AG04450 (cell line): ENCODE results near the gene RNF19B. TPM values are rescaled to one million over a fixed set of nuclear protein-coding genes. Genes with fewer than 3 reads are reported as not detected.
A peak's percentile ranks its signal among the peaks of the same experiment; 100 is the strongest.

ENCODE experiments used
- CTCF ChIA-PET: fragments of 300-600, 350-600 bp; formaldehyde crosslinking; extraction: SDS; loops from one replicate; lab custom pipeline; 2022; ENCODE audit warnings: antibody characterized with exemption, inconsistent platforms; lab: Charles Lee
- POLR2A ChIA-PET: fragments of 350-600 bp; formaldehyde crosslinking; extraction: SDS; loops from one replicate; lab custom pipeline; 2021; ENCODE audit warnings: antibody characterized with exemption, inconsistent platforms; lab: Yijun Ruan, JAX
- DNase-seq: peaks from one replicate; pipeline ENCODE4 v3.0.0-alpha.2; 2011; ENCODE audit warnings: low read depth, low spot score
- H3K27ac ChIP-seq: one replicate; pipeline ENCODE4 v1.5.1; 2012; ENCODE audit warnings: low read depth, low read length, control low read depth
- H3K27me3 ChIP-seq: one replicate; pipeline ENCODE4 v1.6.0; 2012; ENCODE audit warnings: low read length; ENCODE audit not compliant: control insufficient read depth, insufficient read depth
- H3K4me3 ChIP-seq: 2 replicates; pipeline ENCODE4 v1.5.1; 2011; ENCODE audit warnings: mild to moderate bottlenecking, low read depth, low read length, control low read depth
- H3K9me3 ChIP-seq: 2 replicates; pipeline ENCODE4 v1.5.1; 2012; ENCODE audit warnings: low read length; ENCODE audit not compliant: control insufficient read depth, insufficient read depth
- CTCF ChIP-seq: IDR thresholded peaks from 2 replicates; pipeline ENCODE4 v1.5.1; 2011; ENCODE audit warnings: low read depth, low read length, control low read depth, inconsistent platforms
- polyA plus RNA-seq: library from polyadenylated mRNA; depleted of rRNA; stranded (reverse); fragments of >200 nt; gene quantifications from 2 replicates; pipeline ENCODE4 v1.2.3, GENCODE V29; 2011

Gene RNF19B
- polyA plus RNA-seq, 1 experiment = 10.1 TPM

- Histone ChIP-seq H3K9me3 (no peaks in the 10 kb centered on the region), H3K27ac (peak overlapping the region; percentile 77), H3K4me3 (no peak overlapping the region), H3K27me3 (no peaks in the 10 kb centered on the region)
- no peak for TF ChIP-seq CTCF
- ChIA-PET POLR2A (interaction anchor here (0.8 to 1.3 kb wide), 3 partner anchors 12 to 29 kb away, joined by 3 to 5 read pairs (median 3); no protein-coding TSS in a partner anchor), CTCF (interaction anchor here (1.2 to 2.8 kb wide), 5 partner anchors 9 to 135 kb away, joined by 3 to 12 read pairs (median 4); no protein-coding TSS in a partner anchor)
- no peak for DNase-seq
Observed at GRCh38 chr1:32992489-32993323, 28.1 kb upstream of the RNF19B start.

- no peaks in the 10 kb centered on the region for H3K9me3 ChIP-seq
- no peak for TF ChIP-seq CTCF
- H3K4me3 ChIP-seq = no peak overlapping the region
- POLR2A ChIA-PET = interaction anchor here (0.8 to 1.3 kb wide), 3 partner anchors 13 to 28 kb away, joined by 3 to 5 read pairs (median 3); no protein-coding TSS in a partner anchor
- H3K27me3 ChIP-seq = no peaks in the 10 kb centered on the region
- no peak for DNase-seq
- peak overlapping the region; percentile 3 for H3K27ac ChIP-seq
- CTCF ChIA-PET = interaction anchor here (1.2 to 2.8 kb wide), 4 partner anchors 9 to 135 kb away, joined by 3 to 12 read pairs (median 4); no protein-coding TSS in a partner anchor
Observed at GRCh38 chr1:32991819-32992488, 27.3 kb upstream of the RNF19B start.

GRCh38 chr1:32991386-32991785 is 26.8 kb upstream of the RNF19B start:
- POLR2A ChIA-PET = no interaction called here
- no peak for DNase-seq
- H3K27ac ChIP-seq = peak overlapping the region; percentile 3

GRCh38 chr1:32990887-32991286 is 26.3 kb upstream of the RNF19B start:
- no peak for TF ChIP-seq CTCF
- no peak for DNase-seq
- no peaks in the 10 kb centered on the region for H3K9me3 ChIP-seq
- CTCF ChIA-PET = no interaction called here
- POLR2A ChIA-PET = no interaction called here
- no peak overlapping the region for H3K27ac ChIP-seq
- no peak overlapping the region for H3K4me3 ChIP-seq
- H3K27me3 ChIP-seq = no peaks in the 10 kb centered on the region

More at GRCh38 chr1:32991386-32991785, 26.8 kb upstream of the RNF19B start:
- CTCF ChIA-PET = interaction anchor here (2.8 kb wide), 1 partner anchor 16 kb away, joined by 12 read pairs; no protein-coding TSS in a partner anchor
- no peak for TF ChIP-seq CTCF
- H3K9me3 ChIP-seq = no peaks in the 10 kb centered on the region
- H3K27me3 ChIP-seq = no peaks in the 10 kb centered on the region
- no peak overlapping the region for H3K4me3 ChIP-seq
